GM12873 (cell line): ENCODE results near the gene ULK4.

Experiments
- CTCF ChIP-seq: IDR thresholded peaks from 2 replicates; pipeline ENCODE4 v1.5.1; 2012; ENCODE audit warnings: low read depth, mild to moderate bottlenecking, moderate library complexity, low read length, control low read depth; ENCODE audit not compliant: insufficient read depth; ENCODE audit errors: missing control alignments

The ULK4 gene

DNA sequence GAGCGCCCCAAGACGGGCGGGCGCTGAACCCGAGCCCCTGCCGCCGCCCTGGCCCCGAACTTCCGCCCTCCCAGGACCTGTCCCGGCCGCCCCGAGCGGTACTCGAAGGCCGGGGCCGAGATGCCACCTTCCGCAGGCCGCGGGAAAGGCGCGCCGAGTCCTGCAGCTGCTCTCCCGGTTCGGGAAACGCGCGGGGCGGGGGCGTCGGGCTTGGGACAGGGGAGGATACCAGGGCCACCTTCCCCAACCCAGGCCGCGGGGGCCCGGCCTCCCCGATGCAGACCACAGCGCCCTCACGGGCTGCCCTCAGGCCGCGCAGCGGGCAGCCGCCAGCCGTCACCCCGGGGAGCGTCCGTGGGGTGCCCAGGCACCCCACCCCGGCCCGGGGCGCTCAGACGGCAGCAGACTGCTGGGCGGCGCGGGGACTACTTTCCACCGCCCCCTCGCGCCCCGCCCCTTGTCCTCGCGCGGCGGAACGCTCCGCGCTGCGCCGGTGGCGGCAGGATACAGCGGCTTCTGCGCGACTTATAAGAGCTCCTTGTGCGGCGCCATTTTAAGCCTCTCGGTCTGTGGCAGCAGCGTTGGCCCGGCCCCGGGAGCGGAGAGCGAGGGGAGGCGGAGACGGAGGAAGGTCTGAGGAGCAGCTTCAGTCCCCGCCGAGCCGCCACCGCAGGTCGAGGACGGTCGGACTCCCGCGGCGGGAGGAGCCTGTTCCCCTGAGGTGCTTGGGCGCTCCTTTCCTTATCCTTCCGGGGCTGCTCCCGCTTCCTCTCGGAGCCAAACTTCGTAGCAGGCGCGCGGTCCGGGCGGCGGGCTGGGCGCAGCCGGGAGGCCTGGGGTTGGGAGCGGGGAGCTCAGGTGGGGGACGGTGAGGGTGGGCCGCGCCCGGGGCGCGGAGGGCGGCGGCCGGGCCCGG lies 762.7 kb downstream of the ULK4 start, which contains the start of gene CTNNB1:
Gene CTNNB1, plus strand, starts transcription at position 556 of the 916 bp plus-strand sequence. CDS start 24,564 bp downstream, outside the sequence.
- peak; percentile 13 for TF ChIP-seq CTCF

GRCh38 chr3:41198526-41198925 lies 763.4 kb downstream of the ULK4 start:
- no peak for TF ChIP-seq CTCF

GRCh38 chr3:41198046-41198445 lies 763.9 kb downstream of the ULK4 start:
- no peak for TF ChIP-seq CTCF
